Spleen (tissue), 11 donors: ENCODE measurements around the gene PGBD5. TPM values are rescaled to one million over a fixed set of nuclear protein-coding genes. Genes with fewer than 3 reads are reported as not detected.
A peak's percentile ranks its signal among the peaks of the same experiment; 100 is the strongest.

ENCODE experiments used
- DNase-seq: peaks from one replicate; pipeline ENCODE4 v3.0.0-alpha.2; 2020
- H3K27ac ChIP-seq, 8 donors: fragments of 200-600 bp; sonication (generic) in 7 of 8; 1 replicate in 4 of 8; 2 replicates in 4 of 8; pipeline versions ENCODE4 v1.5.0 to v1.8.0; 2016 to 2021; ENCODE audit warnings: inconsistent platforms in 4 of 8, mild to moderate bottlenecking in 4 of 8, moderate library complexity in 1 of 8
- H3K27me3 ChIP-seq, 7 donors: fragments of 200-600 bp; sonication (generic) in 6 of 7; replicated peaks in 1 of 7; 1 replicate in 4 of 7; 2 replicates in 3 of 7; pipeline versions ENCODE4 v1.5.0 to v1.8.0; 2016 to 2021; ENCODE audit warnings: inconsistent platforms in 3 of 7, mild to moderate bottlenecking in 1 of 7
- H3K36me3 ChIP-seq, 6 donors: fragments of 200-600 bp; sonication (generic) in 5 of 6; 1 replicate in 4 of 6; 2 replicates in 2 of 6; pipeline versions ENCODE4 v1.5.0 to v1.8.0; 2016 to 2021; ENCODE audit warnings: inconsistent platforms in 2 of 6
- H3K4me1 ChIP-seq, 6 donors: fragments of 200-600 bp; sonication (generic) in 5 of 6; 1 replicate in 3 of 6; 2 replicates in 3 of 6; pipeline versions ENCODE4 v1.5.0 to v1.8.0; 2016 to 2021; ENCODE audit warnings: inconsistent platforms in 3 of 6
- H3K4me3 ChIP-seq, 8 donors: fragments of 200-600 bp; sonication (generic) in 7 of 8; 1 replicate in 4 of 8; 2 replicates in 4 of 8; pipeline versions ENCODE4 v1.5.0 to v1.8.0; 2016 to 2021; ENCODE audit warnings: inconsistent platforms in 4 of 8, mild to moderate bottlenecking in 4 of 8, moderate library complexity in 2 of 8
- H3K9me3 ChIP-seq, 8 donors: fragments of 200-600 bp; sonication (generic) in 7 of 8; 1 replicate in 4 of 8; 2 replicates in 4 of 8; pipeline versions ENCODE4 v1.5.0 to v1.8.0; 2016 to 2021; ENCODE audit warnings: inconsistent platforms in 4 of 8
- POLR2A ChIP-seq, 3 donors: fragments of 450-650 bp; IDR thresholded peaks; one replicate each; pipeline ENCODE4 v1.5.1; 2017; ENCODE audit warnings: antibody characterized with exemption in 3 of 3, mild to moderate bottlenecking in 1 of 3
- POLR2AphosphoS5 ChIP-seq, 3 donors: sonication (generic); formaldehyde crosslinking; IDR thresholded peaks; one replicate each; pipeline ENCODE4 v1.5.1; 2017; ENCODE audit warnings: antibody characterized with exemption in 3 of 3
- WGBS, 5 donors: extraction: QIAGEN DNeasy Blood & Tissue Kit in 3 of 5; methylation state at CpG; one replicate each; pipeline versions ENCODE4 v1.1.5 to v1.1.7; 2013 to 2018; 5-methylcytosine and 5-hydroxymethylcytosine counted together
- intact Hi-C: fragments of 100-400 bp; cut with DNase I; formaldehyde crosslinking; loops from one replicate; pipeline ENCODE4 v1.15.0; 2023; ENCODE audit warnings: low total_unique reads
- polyA plus RNA-seq, 3 donors: library from polyadenylated mRNA; stranded (reverse); fragments of 200-250 nt; gene quantifications; one replicate each; pipeline ENCODE4 v1.2.1, GENCODE V29; 2013
- total RNA-seq, 7 donors: library from RNA; depleted of rRNA in 3 of 7; stranded (reverse); fragments of >200 nt in 3 of 7; fragmentation: NEBNext Ultra II Directional in 4 of 7; extraction: Animal tissue kit (Norgen Biotek cat#: 25700) in 4 of 7; gene quantifications; one replicate each; pipeline versions ENCODE4 v1.1.0 to v1.2.1, GENCODE V29; 2016 to 2021
- TF ChIP-seq, protein P1 (sequence below), 11 experiments: fragments of 200-600 bp in 7 of 11; fragments of 450-650 bp in 4 of 11; sonication (generic) in 4 of 11; IDR thresholded peaks in 8 of 11; conservative IDR thresholded peaks in 3 of 11; 1 replicate in 7 of 11; 2 replicates in 4 of 11; pipeline versions ENCODE4 v1.4.0 to v1.8.0; 2016 to 2021; ENCODE audit warnings: antibody characterized with exemption in 11 of 11, inconsistent platforms in 4 of 11, mild to moderate bottlenecking in 1 of 11
- donor health status: healthy with polysubstance abuse.
- donor health status: DM: no; HTN: no; CAD: no; lungs with moderate emphysema.
- donor health status: DM: no; HTN: no; CAD: no.
- donor health status: Bipolar disorder and iron deficiency.
- donor health status: healthy.
- donor health status: DM: no; HTN: no; CAD: no.
- donor health status: DM: yes; HTN: yes; CAD: no.

PGBD5 gene
- total and polyA plus RNA-seq, 10 donors, result 0.07 to 6.7 (median 3.0) TPM

DNA sequence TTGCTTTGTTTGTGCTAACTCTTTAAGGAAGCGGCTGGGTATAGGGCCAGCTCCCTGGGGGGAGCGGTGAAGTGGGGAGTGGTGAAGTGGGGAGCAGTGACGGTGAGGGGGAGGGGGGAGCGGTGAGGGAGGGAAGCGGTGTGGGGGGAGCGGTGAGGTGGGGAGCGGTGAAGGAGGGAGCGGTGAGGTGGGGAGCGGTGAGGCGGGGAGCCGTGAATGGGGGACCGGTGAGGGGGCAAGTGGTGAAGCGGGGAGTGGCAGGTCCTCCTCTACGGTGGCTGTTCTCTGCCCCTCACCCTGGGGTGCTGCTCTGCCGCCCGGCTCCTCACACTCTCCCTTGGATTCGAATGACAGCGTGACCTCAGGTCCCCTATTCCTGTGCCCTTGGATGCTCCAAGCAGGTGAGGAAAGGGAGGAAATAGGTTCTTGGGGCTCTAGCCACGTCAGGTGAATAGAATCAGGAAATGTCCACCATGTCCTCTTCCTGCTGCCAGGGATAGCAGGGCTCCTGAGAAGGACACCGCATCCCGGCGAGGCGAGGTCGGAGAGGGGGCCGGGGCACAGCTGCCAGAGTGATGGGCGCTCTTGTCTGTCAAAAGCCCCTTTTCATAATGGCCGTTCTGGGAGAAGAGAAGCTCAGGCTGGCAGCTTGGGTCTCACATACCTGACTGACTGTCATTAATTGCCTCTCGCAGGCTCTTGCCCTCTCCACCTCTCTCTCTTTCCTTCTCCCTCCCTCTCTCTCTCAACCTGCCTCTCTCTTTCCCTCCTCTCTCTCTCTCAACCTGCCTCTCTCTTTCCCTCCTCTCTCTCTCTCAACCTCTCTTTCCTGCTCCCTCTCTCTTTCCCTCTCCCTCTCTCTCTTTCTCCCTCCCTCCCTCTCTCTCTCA, 134.2 kb downstream of the PGBD5 start:
- DNase-seq, result peak; percentile 88
- no peak for TF ChIP-seq POLR2AphosphoS5 (IDR thresholded peaks at IDR 0.05)
- no peak for TF ChIP-seq POLR2A (IDR thresholded peaks at IDR 0.05)
- TF ChIP-seq, protein P1, sequence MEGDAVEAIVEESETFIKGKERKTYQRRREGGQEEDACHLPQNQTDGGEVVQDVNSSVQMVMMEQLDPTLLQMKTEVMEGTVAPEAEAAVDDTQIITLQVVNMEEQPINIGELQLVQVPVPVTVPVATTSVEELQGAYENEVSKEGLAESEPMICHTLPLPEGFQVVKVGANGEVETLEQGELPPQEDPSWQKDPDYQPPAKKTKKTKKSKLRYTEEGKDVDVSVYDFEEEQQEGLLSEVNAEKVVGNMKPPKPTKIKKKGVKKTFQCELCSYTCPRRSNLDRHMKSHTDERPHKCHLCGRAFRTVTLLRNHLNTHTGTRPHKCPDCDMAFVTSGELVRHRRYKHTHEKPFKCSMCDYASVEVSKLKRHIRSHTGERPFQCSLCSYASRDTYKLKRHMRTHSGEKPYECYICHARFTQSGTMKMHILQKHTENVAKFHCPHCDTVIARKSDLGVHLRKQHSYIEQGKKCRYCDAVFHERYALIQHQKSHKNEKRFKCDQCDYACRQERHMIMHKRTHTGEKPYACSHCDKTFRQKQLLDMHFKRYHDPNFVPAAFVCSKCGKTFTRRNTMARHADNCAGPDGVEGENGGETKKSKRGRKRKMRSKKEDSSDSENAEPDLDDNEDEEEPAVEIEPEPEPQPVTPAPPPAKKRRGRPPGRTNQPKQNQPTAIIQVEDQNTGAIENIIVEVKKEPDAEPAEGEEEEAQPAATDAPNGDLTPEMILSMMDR (IDR thresholded peaks at IDR 0.05 in 8 of 11, conservative IDR thresholded peaks at IDR 0.05 in 3 of 11), result no peak

DNA sequence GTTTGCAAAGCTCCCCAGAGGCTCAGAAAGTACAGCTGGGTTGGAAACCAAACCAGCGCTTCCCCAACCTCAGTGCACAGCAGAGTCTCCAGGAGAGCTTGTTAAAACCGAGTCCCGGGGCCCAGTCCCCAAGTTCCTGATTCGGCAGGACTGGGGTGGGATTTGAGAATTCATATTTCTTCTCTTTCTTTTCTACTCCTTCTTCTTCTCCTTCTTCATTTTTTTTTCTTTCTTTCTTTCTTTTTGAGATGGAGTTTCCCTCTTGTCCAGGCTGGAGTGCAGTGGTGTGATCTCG, 136.8 kb downstream of the PGBD5 start:
- no peak for TF ChIP-seq POLR2A (IDR thresholded peaks at IDR 0.05)
- DNase-seq, result peak; percentile 64
- peaks cover 0 to 44% (median 17%) of the 10 kb centered on the region in 6 donors for H3K4me1 ChIP-seq
- WGBS, 5 donors, result 70 to 85% (median 82%) methylated on average over 5 of the region's 5 CpGs
- no peak overlapping the region for H3K27ac ChIP-seq
- H3K36me3 ChIP-seq, result no peaks in the 10 kb centered on the region
- H3K27me3 ChIP-seq, result peaks cover 0 to 18% (median 0%) of the 10 kb centered on the region in 7 donors
- H3K9me3 ChIP-seq, result no peaks in the 10 kb centered on the region
- H3K4me3 ChIP-seq, result no peak overlapping the region
- intact Hi-C loops, result no loop called here

More for the DNA sequence above, 134.2 kb downstream of the PGBD5 start:
- H3K27ac ChIP-seq, result peak overlapping the region in 2 of 8 donors; percentile 36 to 77
- WGBS, 5 donors, result 28 to 43% (median 34%) methylated on average over 25 to 28 of the region's 28 CpGs
- peak overlapping the region in 1 of 8 donors; percentile 30 for H3K4me3 ChIP-seq
- H3K4me1 ChIP-seq, result peaks cover 0 to 44% (median 17%) of the 10 kb centered on the region in 6 donors
- H3K36me3 ChIP-seq, result no peaks in the 10 kb centered on the region
- H3K9me3 ChIP-seq, result no peaks in the 10 kb centered on the region
- intact Hi-C loops, result no loop called here
- peaks cover 0 to 18% (median 0%) of the 10 kb centered on the region in 7 donors for H3K27me3 ChIP-seq

DNA sequence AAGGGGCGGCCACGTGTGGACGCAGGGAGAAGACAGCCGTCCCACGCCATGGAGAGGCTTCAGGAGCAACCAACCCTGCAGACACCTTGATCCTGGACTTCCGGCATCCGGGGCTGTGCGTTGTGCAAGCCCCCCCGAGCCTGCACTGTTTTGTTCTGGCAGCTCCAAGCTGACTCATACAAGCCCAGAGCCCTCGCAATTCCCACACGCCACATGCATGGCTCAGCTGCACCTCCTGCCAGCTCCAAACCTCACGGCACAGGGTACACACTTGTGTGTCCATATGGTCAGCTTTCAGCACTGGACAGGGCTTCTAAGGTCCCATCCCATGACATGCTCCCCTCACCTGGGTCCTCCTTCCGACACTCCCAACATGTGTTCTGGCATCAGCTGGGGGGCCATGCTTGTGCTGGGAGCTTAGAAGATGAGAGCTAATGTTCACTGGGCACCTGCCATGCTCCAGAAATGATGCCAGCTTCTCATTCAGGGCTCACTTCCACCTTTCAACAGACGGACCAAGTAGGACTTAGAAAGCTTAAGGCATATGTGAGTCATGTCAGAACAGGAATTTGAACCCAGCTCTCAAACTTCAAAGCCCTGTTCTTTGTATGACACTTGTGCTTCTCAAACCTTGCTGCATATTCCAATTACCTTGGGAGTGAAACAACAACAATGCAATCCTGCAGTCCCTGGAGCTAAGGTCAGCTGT, 137.3 kb downstream of the PGBD5 start:
- Histone ChIP-seq H3K36me3 (no peaks in the 10 kb centered on the region), H3K27me3 (peaks cover 0 to 18% (median 0%) of the 10 kb centered on the region in 7 donors), H3K9me3 (no peaks in the 10 kb centered on the region), H3K4me3 (no peak overlapping the region), H3K4me1 (peaks cover 0 to 44% (median 17%) of the 10 kb centered on the region in 6 donors), H3K27ac (no peak overlapping the region)
- peak; percentile 69 for DNase-seq
- 81 to 89% (median 87%) methylated on average over 6 to 14 of the region's 14 CpGs for WGBS, 5 donors
- TF ChIP-seq POLR2A (IDR thresholded peaks at IDR 0.05) (no peak), POLR2AphosphoS5 (IDR thresholded peaks at IDR 0.05) (no peak)
- TF ChIP-seq, protein P1 (IDR thresholded peaks at IDR 0.05 in 8 of 11, conservative IDR thresholded peaks at IDR 0.05 in 3 of 11), result no peak
- intact Hi-C loops, result no loop called here

DNA sequence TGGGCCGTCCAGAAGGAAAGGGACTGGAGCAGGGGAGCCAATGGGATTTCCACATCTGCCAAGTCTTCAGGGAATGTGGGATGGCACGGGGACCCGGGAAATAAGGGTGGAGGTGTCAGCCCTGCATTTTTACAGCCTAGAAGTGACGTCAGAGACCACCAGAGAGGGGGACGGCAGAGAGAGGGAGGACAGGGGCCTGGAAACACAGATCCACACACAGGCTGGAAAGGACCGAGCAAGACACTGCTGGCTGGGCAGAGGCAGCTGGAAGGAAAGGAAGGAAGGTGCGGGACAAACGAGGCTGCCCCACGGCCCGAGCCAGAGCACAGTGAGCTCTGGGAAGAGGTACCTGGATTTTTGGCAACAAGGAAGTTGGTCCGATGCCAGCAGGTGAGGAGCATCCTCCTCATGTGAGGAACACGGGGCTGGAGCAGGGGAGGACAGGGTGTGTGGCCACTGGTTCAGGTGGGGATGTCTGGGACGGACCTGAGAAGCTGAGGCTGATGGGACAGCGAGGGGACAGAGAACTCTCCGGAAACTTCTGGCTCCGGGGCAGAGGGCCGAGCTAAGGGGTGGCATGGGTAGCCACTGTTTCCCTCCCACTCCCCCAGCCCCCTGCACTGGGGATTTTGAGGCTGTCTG, 138.3 kb downstream of the PGBD5 start:
- intact Hi-C loops, result no loop called here
- Histone ChIP-seq H3K4me3 (no peak overlapping the region), H3K27me3 (peaks cover 0 to 13% (median 0%) of the 10 kb centered on the region in 7 donors), H3K27ac (no peak overlapping the region), H3K9me3 (no peaks in the 10 kb centered on the region), H3K36me3 (no peaks in the 10 kb centered on the region), H3K4me1 (peaks cover 0 to 42% (median 18%) of the 10 kb centered on the region in 6 donors)
- TF ChIP-seq, protein P1 (IDR thresholded peaks at IDR 0.05 in 8 of 11, conservative IDR thresholded peaks at IDR 0.05 in 3 of 11), result no peak
- TF ChIP-seq POLR2AphosphoS5 (IDR thresholded peaks at IDR 0.05), result no peak
- TF ChIP-seq POLR2A (IDR thresholded peaks at IDR 0.05), result no peak
- DNase-seq, result peak; percentile 54
- 75 to 89% (median 83%) methylated on average over 17 of the region's 17 CpGs for WGBS, 5 donors
